Measurements from ENCODE around the gene CEP43.

DNA sequence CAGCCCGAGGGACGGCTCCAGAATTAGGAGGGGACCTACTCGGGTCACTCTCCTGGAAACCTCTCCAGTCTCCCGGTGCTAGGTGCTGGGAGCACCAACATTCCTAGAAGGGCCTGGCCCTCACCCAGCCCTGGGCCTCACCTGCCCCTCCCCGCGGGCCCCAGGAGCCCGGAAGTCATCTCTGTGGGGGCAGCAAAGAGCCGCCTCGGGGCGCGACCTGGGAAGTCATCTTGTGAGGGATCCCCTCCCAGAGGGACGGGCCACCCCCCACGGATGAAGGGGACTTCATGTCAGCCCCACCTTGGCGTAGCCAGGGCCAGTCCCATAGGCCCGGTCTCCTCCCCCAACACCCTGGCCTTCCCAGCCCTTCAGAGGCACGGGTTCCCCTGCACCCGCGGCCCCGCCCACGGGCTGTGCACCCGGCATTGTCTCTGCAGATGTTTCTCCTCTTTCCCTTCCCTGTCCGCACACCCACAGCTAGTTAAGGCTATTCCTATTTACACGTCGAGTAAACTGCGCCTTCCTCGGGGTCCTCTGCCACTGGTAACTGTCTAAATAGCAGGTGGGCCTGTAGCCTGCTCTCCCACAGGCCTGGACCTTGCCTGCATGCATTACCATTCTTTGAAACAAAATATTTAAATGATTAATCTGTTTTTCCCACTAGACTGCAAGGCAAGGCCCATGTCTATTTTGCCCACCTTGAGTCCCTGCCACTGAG is 42.0 kb upstream of the CEP43 start:
- TF ChIP-seq CTCF (IDR thresholded peaks at IDR 0.05): no peak
- peak in 1 of 4 donors; percentile 21 for TF ChIP-seq POLR2A (IDR thresholded peaks at IDR 0.05)

All from esophagus squamous epithelium (tissue), 4 donors.